ENCODE data around the gene SMC5. TPM values are rescaled to one million over a fixed set of nuclear protein-coding genes. Genes with fewer than 3 reads are reported as not detected.
"Not testable (repeated sequence)": the region's sequence is repeated elsewhere in the genome, so short reads cannot be mapped to it uniquely, and the experiment has no call there.

SMC5 gene
- total RNA-seq, 1 experiment from 2014 or later: 36.9 TPM

- peak; percentile 26 for DNase-seq (ENCODE audit: low read depth)
Measured at GRCh38 chr9:70362952-70363351, 104.2 kb downstream of the SMC5 start.

DNA sequence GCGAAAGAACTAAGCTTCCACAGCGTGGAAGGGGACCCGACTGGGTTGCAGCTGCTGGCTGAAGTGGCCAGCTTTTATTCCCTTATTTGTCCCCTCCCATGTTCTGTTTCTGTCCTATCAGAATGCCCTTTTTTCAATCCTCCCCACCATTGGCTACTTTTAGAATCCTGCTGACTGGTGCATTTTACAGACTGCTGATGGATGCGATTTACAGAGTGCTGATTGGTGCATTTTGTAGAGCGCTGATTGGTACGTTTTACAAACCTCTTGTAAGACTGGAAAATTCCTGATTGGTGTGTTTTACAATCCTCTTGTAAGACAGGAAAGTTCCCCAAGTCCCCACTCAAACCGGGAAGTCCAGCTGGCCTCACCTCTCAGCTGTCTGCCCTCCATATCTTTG lies 105.0 kb downstream of the SMC5 start:
- DNase-seq (ENCODE audit: low read depth): no peak

GRCh38 chr9:70367305-70367930 lies 108.6 kb downstream of the SMC5 start:
- DNase-seq (ENCODE audit: low read depth): no peak

DNA sequence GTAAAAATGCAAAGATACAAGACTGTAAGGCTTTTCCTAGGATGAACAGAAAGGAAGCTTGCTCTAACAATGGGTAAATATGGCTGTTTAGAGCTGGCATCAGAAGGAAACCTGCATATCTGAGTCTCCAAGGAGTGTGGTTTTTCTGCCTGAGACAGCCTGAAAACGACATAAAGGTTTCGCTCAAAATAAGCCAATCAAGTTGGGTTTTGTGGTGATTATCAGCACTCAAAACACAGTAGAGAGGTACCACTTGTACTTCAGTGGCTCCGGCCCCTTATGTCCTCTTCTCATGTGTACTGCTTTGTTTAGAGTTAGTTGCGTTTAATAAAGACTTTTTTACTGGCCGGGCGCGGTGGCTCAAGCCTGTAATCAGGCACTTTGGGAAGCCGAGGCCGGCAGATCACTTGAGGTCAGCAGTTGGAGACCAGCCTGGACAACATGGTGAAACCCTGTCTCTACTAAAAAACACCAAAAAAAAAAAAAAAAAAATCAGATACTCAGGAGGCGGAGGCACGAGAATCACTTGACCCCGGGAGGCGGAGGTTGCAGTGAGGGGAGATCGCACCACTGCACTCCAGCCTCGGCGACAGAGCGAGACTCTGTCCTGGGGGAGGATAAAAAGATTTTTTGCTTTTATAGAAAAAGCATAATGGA lies 116.3 kb downstream of the SMC5 start:
- no peak for DNase-seq (ENCODE audit: low read depth)

DNA sequence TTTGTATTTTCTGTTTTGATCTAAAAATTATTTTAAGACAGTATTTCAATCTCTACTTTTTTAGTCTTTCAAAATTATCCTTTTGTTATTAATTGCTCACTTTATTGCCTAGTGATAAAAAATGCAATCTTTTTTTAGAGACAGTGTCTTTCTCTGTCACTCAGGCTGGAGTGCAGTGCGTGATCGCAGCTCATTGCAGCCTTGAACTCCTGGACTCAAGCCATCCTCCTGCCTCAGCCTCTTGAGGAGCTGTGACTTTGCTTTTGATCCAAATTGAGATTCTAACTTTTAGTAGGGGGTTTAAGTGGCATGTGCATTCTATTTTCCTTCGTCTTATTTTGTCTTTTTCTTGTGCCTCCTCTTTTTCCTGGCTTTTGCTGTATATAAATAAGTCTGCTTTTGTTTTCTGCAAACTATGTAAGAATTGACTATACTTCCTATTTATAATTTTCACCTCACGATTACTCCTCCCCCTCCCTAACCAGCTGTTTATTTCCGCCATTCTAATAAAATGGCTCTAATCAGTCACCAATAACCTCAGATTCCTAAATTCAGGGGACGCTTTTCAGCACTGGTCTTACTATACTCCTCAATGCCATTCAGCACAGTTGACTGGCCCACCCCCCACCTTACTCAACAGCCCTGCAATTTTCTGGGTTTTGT lies 123.4 kb downstream of the SMC5 start:
- no peak for DNase-seq (ENCODE audit: low read depth)

- no peak for DNase-seq (ENCODE audit: low read depth)
Measured at GRCh38 chr9:70382709-70383605, 124.2 kb downstream of the SMC5 start.

DNA sequence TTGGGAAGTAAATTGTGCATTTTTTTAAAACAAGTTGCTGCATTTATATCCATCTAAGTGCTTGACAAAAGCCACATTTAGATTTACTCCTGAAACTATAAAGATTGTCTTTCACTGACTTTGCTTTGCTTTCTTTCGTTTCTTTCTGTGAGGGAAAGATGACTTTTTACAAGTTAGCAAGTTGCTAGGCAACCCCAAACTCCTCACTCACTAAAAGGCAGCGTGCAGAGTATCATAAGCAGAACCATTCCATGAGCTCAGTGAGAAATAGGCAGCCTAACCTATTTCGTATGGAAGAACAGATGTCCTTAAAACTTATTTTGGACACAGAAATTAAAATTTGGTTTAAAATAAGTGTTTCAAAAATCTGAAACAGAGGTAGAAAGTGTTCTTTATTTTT lies 126.6 kb downstream of the SMC5 start:
- no peak for DNase-seq (ENCODE audit: low read depth)

DNA sequence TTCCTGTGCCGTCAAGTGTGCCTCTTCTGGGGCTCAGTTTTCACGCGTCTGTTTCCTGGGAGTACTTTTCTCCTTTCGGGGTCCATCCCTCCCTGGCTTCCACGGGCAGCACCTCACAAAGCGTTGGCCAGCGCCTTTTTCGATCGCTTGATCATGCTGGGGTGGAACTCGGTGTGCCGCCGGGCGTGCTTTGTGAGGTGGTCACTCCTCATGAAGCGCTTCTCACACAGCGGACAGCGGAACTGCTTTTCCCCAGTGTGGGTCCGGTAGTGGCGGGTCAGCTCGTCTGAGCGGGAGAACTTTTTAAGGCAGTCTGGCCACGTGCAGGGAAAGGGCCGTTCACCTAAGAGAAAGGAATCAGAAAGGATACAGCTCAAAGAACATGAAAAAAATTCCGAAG lies 128.9 kb downstream of the SMC5 start:
- DNase-seq (ENCODE audit: low read depth): no peak

DNA sequence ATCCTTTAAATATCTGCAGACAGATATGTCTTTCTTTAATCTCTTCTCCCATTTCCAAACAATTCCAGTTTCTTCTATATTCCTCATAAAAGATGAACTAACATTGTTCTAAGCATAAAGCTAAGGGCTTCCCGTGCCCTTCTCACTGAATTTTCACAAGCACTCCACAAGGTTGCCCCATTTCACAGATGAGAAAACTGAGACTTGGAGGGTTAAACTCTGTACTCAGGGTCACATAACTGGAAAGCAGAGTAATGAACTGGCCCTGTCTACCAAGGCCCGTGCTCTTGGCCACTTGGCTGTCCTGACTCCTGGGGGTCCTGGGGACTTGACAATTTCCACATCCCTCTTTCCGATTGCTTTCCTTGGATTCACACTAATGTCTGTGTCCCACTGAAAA lies 130.4 kb downstream of the SMC5 start:
- DNase-seq (ENCODE audit: low read depth): no peak

GRCh38 chr9:70389621-70390266 lies 131.0 kb downstream of the SMC5 start:
- DNase-seq (ENCODE audit: low read depth): peak; percentile 49

DNA sequence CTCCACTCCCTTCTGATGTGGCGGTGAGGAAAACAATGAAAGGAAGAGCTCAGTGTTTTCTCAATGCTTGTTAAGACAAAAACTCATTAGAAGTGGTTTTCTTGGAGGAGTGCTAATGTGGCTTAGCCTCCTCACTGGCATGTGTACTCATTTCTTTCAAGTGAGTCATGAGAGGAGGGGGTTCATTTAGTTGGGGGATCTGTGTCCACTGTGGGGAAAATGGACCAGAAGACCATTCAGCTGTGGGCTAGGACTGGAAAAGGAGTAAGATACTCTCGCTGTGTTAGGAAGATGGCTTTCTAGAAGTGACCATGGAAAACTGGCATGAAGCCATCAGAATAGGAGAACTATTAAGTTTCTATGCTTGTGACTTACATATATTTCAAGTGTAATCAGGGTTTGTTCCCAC lies 132.2 kb downstream of the SMC5 start:
- DNase-seq (ENCODE audit: low read depth): peak; percentile 31

DNA sequence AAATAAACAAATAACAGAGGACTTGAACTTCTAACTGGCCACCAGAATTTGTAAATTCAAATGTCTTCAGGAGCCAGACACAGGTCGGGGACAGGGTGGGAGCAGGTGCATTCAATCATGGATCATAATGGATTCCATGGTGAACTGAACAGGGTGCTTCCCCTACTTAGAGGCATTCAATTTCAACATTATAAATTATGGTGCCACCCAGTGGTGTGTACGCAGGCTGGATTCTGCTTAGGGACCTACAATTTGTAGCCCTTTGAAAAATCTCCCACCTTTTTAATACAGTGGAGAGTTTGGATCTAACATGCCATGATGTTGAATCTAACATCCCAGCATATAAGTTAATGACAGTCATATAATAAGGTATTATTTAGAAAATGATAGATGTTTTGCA lies 133.4 kb downstream of the SMC5 start:
- DNase-seq (ENCODE audit: low read depth): no peak

- DNase-seq (ENCODE audit: low read depth): no peak
Measured at GRCh38 chr9:70392850-70393249, 134.1 kb downstream of the SMC5 start.

GRCh38 chr9:70395652-70396051 lies 136.9 kb downstream of the SMC5 start:
- no peak for DNase-seq (ENCODE audit: low read depth)

GRCh38 chr9:70398145-70398556 lies 139.4 kb downstream of the SMC5 start:
- no peak for DNase-seq (ENCODE audit: low read depth)

- no peak for DNase-seq (ENCODE audit: low read depth)
Measured at GRCh38 chr9:70399141-70399540, 140.4 kb downstream of the SMC5 start.

DNA sequence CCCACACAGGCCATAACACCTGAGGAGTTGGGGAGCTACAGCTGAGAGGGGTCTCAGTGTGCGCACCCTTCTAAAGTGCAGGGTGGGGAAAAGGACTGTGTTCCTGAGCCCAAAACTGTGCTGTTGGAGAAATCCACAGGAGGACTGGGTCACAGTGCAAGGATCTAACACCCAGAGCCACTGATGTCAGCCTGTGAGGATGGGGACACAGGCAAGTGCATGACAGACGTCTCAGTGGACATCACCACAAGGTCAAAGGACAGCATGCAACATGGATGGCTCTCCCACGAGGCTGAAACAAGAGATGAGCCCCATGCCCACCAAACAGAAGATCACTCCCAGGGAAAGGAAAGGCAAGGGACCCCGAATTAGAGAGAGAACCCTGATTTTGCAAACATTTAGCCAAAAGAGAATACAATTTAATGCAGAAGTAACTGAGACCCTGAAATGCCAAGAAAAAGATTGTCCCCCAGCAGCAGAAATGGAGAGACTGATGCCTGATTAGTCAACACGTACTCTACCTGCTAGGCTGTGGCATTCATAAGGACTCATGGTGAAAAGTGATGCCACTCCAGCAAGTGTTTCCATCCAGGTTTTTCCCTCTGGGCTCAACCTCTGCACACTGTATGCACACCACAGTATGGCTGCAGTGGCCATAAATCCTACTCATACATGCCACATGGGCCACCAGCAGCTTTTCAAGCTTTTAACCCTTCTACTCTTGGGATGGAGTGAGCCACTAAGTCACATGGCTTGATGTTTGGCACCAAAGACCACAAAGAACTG lies 141.5 kb downstream of the SMC5 start:
- no peak for DNase-seq (ENCODE audit: low read depth)

- not testable (repeated sequence) for DNase-seq (ENCODE audit: low read depth)
Measured at GRCh38 chr9:70401241-70401640, 142.5 kb downstream of the SMC5 start.

DNA sequence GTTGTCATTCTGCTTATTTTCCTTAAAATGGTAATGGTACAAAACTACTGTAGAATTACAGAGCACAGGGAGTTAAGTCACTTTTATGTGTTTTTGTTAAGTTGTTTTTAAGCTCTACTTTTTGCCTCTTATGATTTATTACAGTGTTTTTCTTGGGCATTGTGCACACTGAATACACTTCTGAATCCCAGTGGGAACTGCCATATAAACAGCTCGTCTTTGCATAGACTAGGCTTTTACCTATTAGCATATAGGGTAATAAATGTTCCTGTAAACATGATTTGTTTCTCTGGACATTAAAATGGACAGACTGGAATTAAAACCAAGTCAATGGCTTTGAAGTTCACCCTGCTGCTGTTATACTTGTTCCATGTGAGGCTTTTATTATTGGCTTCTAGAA lies 143.4 kb downstream of the SMC5 start:
- DNase-seq (ENCODE audit: low read depth): no peak

DNA sequence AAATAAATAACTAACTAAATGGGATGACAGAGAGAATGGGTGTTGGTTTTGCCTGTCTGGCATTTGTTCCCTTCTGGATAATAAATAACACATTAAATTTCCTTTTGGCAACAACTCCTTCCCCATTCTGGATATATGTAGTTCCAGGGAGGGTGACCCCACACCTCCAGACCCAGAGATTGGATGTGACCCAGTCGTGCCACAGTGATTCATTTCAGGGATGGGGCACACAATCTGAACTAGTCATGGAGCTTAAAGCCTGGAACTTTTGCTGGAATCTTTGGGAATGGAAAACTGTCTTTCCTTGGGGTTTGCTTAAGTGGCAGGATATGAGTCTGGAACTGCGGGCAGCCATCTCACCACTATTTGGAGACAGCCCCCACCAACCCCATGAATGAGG lies 144.4 kb downstream of the SMC5 start:
- DNase-seq (ENCODE audit: low read depth): peak; percentile 68

- peak; percentile 48 for DNase-seq (ENCODE audit: low read depth)
Measured at GRCh38 chr9:70403618-70404025, 144.8 kb downstream of the SMC5 start.

Data from LHCN-M2 (cell line).